ENCODE results near the gene TTC23.

DNA sequence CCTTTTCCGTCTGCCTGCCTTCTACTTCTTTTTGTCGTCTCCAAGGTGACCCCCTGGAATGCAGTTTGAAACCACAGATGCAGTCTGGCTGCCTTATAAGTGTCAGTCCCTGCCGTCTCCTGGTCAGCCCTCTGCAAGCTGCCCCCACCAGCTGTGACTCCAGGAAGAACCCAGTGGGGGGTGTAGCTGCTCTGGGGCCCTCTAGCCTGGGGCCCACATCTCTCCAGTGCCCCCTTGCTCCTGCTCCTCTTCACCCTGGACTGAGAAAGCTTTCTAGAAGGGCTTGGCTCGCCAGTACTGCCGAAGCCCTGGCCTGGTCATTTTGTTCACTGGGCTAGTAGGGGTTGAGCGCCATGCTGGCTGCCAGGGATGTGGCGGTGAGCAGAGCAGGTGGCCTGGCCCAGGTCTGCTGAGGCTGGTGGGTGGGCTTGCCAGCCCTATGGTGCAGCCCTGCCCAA lies 123.2 kb downstream of the TTC23 start:
- TF ChIP-seq, protein P1, sequence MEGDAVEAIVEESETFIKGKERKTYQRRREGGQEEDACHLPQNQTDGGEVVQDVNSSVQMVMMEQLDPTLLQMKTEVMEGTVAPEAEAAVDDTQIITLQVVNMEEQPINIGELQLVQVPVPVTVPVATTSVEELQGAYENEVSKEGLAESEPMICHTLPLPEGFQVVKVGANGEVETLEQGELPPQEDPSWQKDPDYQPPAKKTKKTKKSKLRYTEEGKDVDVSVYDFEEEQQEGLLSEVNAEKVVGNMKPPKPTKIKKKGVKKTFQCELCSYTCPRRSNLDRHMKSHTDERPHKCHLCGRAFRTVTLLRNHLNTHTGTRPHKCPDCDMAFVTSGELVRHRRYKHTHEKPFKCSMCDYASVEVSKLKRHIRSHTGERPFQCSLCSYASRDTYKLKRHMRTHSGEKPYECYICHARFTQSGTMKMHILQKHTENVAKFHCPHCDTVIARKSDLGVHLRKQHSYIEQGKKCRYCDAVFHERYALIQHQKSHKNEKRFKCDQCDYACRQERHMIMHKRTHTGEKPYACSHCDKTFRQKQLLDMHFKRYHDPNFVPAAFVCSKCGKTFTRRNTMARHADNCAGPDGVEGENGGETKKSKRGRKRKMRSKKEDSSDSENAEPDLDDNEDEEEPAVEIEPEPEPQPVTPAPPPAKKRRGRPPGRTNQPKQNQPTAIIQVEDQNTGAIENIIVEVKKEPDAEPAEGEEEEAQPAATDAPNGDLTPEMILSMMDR (IDR thresholded peaks at IDR 0.05): no peak
- no peak for TF ChIP-seq EZH2 (IDR thresholded peaks at IDR 0.05)

Data from neural progenitor cell (in vitro differentiated cells).